Keratinocyte (primary cell): ENCODE data around the gene BACH1.

Experiments used
- EZH2 ChIP-seq: IDR thresholded peaks from one replicate; pipeline ENCODE4 v1.6.1; 2012; ENCODE audit warnings: inconsistent platforms, mild to moderate bottlenecking, low read length, moderate library complexity
- TF ChIP-seq, protein P1 (sequence below), 3 experiments: IDR thresholded peaks in 1 of 3; conservative IDR thresholded peaks in 1 of 3; optimal IDR thresholded peaks in 1 of 3; 2 replicates in 2 of 3; 3 replicates in 1 of 3; pipeline versions ENCODE3 to v1.5.1; 2011; ENCODE audit warnings: low read length in 3 of 3, mild to moderate bottlenecking in 3 of 3, moderate library complexity in 2 of 3, control low read depth in 1 of 3, inconsistent platforms in 1 of 3; ENCODE audit not compliant: insufficient read depth in 2 of 3; ENCODE audit errors: extremely low read depth in 1 of 3

DNA sequence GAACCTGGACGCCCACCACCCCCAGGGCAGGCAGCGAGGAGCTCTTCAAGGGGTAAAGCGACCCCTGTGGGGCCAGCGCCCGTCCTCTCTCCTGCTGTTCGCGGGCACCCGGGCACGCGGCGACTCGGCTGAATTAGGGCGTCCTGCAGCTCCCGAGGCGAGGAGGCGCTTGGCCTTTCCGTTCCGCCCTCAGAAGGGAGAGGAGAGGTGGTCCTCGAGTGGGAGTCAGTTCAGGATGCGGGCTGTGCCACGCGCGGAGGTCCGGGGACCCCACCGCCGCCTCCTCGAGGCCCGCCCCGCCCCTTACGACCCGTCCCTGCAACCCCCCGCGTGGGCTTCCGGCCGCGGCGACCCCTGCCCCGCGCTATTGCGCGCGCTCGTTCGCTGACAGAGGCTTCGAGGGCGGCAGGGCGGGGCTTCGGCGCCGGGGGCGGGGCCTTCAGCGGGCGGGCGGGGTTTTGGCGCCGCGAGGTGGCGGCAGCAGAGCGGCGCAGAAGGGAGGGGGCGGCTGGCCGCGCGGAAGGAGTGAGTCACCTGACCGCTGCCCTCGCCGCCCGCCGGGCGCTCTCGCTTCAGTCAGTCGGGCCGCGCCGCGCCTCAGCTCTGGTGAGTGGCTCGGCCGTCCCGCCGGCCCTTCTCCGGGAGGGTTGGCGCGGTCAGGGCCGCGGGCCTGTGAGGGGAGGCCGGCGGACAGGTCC lies at the start of gene BACH1:
- TF ChIP-seq, protein P1, sequence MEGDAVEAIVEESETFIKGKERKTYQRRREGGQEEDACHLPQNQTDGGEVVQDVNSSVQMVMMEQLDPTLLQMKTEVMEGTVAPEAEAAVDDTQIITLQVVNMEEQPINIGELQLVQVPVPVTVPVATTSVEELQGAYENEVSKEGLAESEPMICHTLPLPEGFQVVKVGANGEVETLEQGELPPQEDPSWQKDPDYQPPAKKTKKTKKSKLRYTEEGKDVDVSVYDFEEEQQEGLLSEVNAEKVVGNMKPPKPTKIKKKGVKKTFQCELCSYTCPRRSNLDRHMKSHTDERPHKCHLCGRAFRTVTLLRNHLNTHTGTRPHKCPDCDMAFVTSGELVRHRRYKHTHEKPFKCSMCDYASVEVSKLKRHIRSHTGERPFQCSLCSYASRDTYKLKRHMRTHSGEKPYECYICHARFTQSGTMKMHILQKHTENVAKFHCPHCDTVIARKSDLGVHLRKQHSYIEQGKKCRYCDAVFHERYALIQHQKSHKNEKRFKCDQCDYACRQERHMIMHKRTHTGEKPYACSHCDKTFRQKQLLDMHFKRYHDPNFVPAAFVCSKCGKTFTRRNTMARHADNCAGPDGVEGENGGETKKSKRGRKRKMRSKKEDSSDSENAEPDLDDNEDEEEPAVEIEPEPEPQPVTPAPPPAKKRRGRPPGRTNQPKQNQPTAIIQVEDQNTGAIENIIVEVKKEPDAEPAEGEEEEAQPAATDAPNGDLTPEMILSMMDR (optimal IDR thresholded peaks at IDR 0.05 in 1 of 3, IDR thresholded peaks at IDR 0.05 in 1 of 3, conservative IDR thresholded peaks at IDR 0.05 in 1 of 3; ENCODE audit: extremely low read depth in 1 of 3, insufficient read depth in 2 of 3, low read length in 3 of 3): peak in 2 of 3 experiments; percentile 66 to 68
- no peak for TF ChIP-seq EZH2
